ENCODE data around the gene GABRG3.

GABRG3 gene

GRCh38 chr15:27238707-27239423 is 267.9 kb downstream of the GABRG3 start:
- H3K9ac ChIP-seq (ENCODE audit: low read depth, low read length): no peak overlapping the region
- no peaks in the 10 kb centered on the region for H3K9me3 ChIP-seq (ENCODE audit: control insufficient read depth, insufficient read depth, low read length)
- no peaks in the 10 kb centered on the region for H3K4me1 ChIP-seq (ENCODE audit: control insufficient read depth, insufficient read depth, low read length)
- no peaks in the 10 kb centered on the region for H3K27me3 ChIP-seq (ENCODE audit: control insufficient read depth, insufficient read depth, low read length)
- no peak overlapping the region for H3K27ac ChIP-seq (ENCODE audit: low read depth, low read length)
- H3K36me3 ChIP-seq (ENCODE audit: control insufficient read depth, insufficient read depth, low read length): no peaks in the 10 kb centered on the region
- no peak overlapping the region for H3K4me3 ChIP-seq (ENCODE audit: low read depth, low read length)

DNA sequence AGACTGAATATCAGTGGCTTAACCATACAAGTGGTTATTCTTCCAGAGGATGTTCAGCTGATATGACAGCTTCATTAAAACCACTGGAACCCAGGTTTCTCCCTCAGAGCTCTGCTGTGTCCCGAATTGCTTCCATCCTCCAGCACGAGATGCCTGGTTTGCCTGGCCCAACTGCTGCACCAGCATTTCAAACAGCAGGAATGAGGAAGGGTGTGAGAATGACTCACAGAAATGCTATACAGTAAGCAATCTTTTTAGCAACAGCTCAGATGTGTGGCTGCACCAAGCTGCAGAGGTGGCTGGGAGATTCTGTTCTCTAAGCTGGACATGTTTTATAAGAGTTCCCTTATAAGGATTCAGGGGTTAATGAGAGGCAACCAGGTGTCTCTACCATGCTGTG is 271.0 kb downstream of the GABRG3 start:
- Histone ChIP-seq H3K27ac (ENCODE audit: low read depth, low read length) (no peak overlapping the region), H3K9me3 (ENCODE audit: control insufficient read depth, insufficient read depth, low read length) (no peaks in the 10 kb centered on the region), H3K27me3 (ENCODE audit: control insufficient read depth, insufficient read depth, low read length) (no peaks in the 10 kb centered on the region), H3K4me1 (ENCODE audit: control insufficient read depth, insufficient read depth, low read length) (no peaks in the 10 kb centered on the region), H3K9ac (ENCODE audit: low read depth, low read length) (no peak overlapping the region), H3K36me3 (ENCODE audit: control insufficient read depth, insufficient read depth, low read length) (no peaks in the 10 kb centered on the region), H3K4me3 (ENCODE audit: low read depth, low read length) (no peak overlapping the region)

DNA sequence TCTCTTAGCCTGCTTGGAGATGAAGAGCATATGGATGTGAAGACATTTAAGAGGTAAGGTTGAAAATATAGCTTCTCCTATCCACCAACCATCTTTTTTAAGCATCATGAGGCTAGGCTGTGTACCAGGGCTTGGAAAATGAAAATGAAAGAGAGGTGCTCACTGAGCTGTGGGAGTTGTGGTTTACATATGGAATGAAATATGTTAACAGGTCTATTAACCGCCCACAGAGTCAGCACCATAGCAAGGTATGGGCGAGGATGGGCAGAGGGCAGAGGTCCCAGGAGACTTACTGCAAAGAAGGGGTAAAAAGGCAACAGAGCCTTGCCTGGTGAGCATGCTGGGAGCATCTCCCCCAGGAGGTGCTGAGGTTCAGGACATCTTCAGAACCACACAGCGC is 273.1 kb downstream of the GABRG3 start:
- no peaks in the 10 kb centered on the region for H3K4me1 ChIP-seq (ENCODE audit: control insufficient read depth, insufficient read depth, low read length)
- H3K4me3 ChIP-seq (ENCODE audit: low read depth, low read length): no peak overlapping the region
- no peaks in the 10 kb centered on the region for H3K27me3 ChIP-seq (ENCODE audit: control insufficient read depth, insufficient read depth, low read length)
- H3K36me3 ChIP-seq (ENCODE audit: control insufficient read depth, insufficient read depth, low read length): no peaks in the 10 kb centered on the region
- no peak overlapping the region for H3K9ac ChIP-seq (ENCODE audit: low read depth, low read length)
- H3K27ac ChIP-seq (ENCODE audit: low read depth, low read length): no peak overlapping the region
- H3K9me3 ChIP-seq (ENCODE audit: control insufficient read depth, insufficient read depth, low read length): no peaks in the 10 kb centered on the region

DNA sequence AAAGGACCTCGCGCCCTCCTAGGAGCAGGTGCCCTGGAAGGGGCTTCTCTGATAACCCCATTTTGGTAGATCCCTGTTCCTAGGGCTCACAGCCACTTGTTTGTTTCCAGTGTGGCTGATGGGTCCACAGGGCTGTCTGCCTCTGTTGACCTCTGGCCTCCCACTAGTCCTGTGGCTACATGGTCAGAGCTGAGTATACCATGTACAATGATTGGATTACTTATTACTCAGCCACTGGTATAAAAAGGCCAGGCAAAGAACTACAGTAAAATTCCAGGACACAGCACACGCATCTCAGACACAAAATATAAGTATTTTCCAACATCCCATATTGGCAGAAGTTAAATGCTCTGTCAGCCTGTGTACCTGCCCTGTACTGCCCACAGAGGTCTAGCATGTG is 277.3 kb downstream of the GABRG3 start:
- H3K27ac ChIP-seq (ENCODE audit: low read depth, low read length): no peak overlapping the region
- no peaks in the 10 kb centered on the region for H3K4me1 ChIP-seq (ENCODE audit: control insufficient read depth, insufficient read depth, low read length)
- no peak overlapping the region for H3K4me3 ChIP-seq (ENCODE audit: low read depth, low read length)
- H3K9me3 ChIP-seq (ENCODE audit: control insufficient read depth, insufficient read depth, low read length): no peaks in the 10 kb centered on the region
- H3K9ac ChIP-seq (ENCODE audit: low read depth, low read length): no peak overlapping the region
- H3K36me3 ChIP-seq (ENCODE audit: control insufficient read depth, insufficient read depth, low read length): no peaks in the 10 kb centered on the region
- no peaks in the 10 kb centered on the region for H3K27me3 ChIP-seq (ENCODE audit: control insufficient read depth, insufficient read depth, low read length)

- Histone ChIP-seq H3K9ac (ENCODE audit: low read depth, low read length) (no peak overlapping the region), H3K36me3 (ENCODE audit: control insufficient read depth, insufficient read depth, low read length) (no peaks in the 10 kb centered on the region), H3K27ac (ENCODE audit: low read depth, low read length) (no peak overlapping the region), H3K4me1 (ENCODE audit: control insufficient read depth, insufficient read depth, low read length) (no peaks in the 10 kb centered on the region), H3K27me3 (ENCODE audit: control insufficient read depth, insufficient read depth, low read length) (no peaks in the 10 kb centered on the region), H3K9me3 (ENCODE audit: control insufficient read depth, insufficient read depth, low read length) (no peaks in the 10 kb centered on the region), H3K4me3 (ENCODE audit: low read depth, low read length) (no peak overlapping the region)
Measured at GRCh38 chr15:27249046-27249759, 278.2 kb downstream of the GABRG3 start.

DNA sequence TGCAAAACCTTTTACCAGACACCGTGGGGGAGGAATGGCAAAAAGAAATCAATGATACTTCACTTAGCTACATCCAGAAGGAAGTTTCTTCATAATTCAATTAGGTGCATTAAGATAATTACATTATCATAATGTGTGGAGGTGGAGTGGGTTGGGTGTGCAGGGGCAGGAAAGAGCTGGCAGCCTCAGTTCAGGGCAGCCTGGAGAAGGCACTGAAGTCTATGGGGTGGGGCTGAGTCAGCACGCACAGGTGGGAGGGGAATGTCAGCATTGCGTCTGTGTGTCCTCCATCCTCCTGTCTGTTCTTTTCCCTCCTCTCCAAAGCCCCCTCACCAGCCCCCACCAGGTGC is 278.8 kb downstream of the GABRG3 start:
- Histone ChIP-seq H3K36me3 (ENCODE audit: control insufficient read depth, insufficient read depth, low read length) (no peaks in the 10 kb centered on the region), H3K9ac (ENCODE audit: low read depth, low read length) (no peak overlapping the region), H3K27ac (ENCODE audit: low read depth, low read length) (no peak overlapping the region), H3K9me3 (ENCODE audit: control insufficient read depth, insufficient read depth, low read length) (no peaks in the 10 kb centered on the region), H3K4me1 (ENCODE audit: control insufficient read depth, insufficient read depth, low read length) (no peaks in the 10 kb centered on the region), H3K4me3 (ENCODE audit: low read depth, low read length) (no peak overlapping the region), H3K27me3 (ENCODE audit: control insufficient read depth, insufficient read depth, low read length) (no peaks in the 10 kb centered on the region)

GRCh38 chr15:27250223-27250622 is 279.2 kb downstream of the GABRG3 start:
- Histone ChIP-seq H3K9ac (ENCODE audit: low read depth, low read length) (no peak overlapping the region), H3K27me3 (ENCODE audit: control insufficient read depth, insufficient read depth, low read length) (no peaks in the 10 kb centered on the region), H3K36me3 (ENCODE audit: control insufficient read depth, insufficient read depth, low read length) (no peaks in the 10 kb centered on the region), H3K4me1 (ENCODE audit: control insufficient read depth, insufficient read depth, low read length) (no peaks in the 10 kb centered on the region), H3K9me3 (ENCODE audit: control insufficient read depth, insufficient read depth, low read length) (no peaks in the 10 kb centered on the region), H3K4me3 (ENCODE audit: low read depth, low read length) (no peak overlapping the region), H3K27ac (ENCODE audit: low read depth, low read length) (no peak overlapping the region)

GRCh38 chr15:27254055-27254454 is 283.1 kb downstream of the GABRG3 start:
- Histone ChIP-seq H3K9ac (ENCODE audit: low read depth, low read length) (no peak overlapping the region), H3K27ac (ENCODE audit: low read depth, low read length) (no peak overlapping the region), H3K9me3 (ENCODE audit: control insufficient read depth, insufficient read depth, low read length) (no peaks in the 10 kb centered on the region), H3K36me3 (ENCODE audit: control insufficient read depth, insufficient read depth, low read length) (no peaks in the 10 kb centered on the region), H3K27me3 (ENCODE audit: control insufficient read depth, insufficient read depth, low read length) (no peaks in the 10 kb centered on the region), H3K4me3 (ENCODE audit: low read depth, low read length) (no peak overlapping the region), H3K4me1 (ENCODE audit: control insufficient read depth, insufficient read depth, low read length) (peaks cover 19% of the 10 kb centered on the region)

DNA sequence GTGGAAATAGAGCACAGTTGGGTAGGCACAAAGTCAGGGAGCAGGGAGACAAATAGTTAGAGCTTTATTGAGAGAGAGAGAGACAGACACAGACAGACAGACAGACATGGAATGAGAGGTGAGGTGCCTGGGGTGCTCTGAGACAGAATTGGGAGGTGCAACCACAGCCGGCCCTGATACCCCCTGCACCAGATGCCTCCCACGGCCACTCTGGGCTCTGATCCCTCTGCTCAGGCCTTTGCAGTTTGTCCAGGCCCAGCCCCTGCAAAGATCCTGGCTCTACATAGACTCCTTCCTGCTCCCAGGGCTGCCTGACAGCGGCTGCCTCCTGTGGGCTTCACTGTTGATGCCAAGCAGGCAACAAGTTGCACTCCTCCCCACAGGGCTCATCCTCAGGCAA is 283.8 kb downstream of the GABRG3 start:
- Histone ChIP-seq H3K9ac (ENCODE audit: low read depth, low read length) (no peak overlapping the region), H3K9me3 (ENCODE audit: control insufficient read depth, insufficient read depth, low read length) (no peaks in the 10 kb centered on the region), H3K4me3 (ENCODE audit: low read depth, low read length) (no peak overlapping the region), H3K36me3 (ENCODE audit: control insufficient read depth, insufficient read depth, low read length) (no peaks in the 10 kb centered on the region), H3K4me1 (ENCODE audit: control insufficient read depth, insufficient read depth, low read length) (peaks cover 19% of the 10 kb centered on the region), H3K27me3 (ENCODE audit: control insufficient read depth, insufficient read depth, low read length) (no peaks in the 10 kb centered on the region), H3K27ac (ENCODE audit: low read depth, low read length) (no peak overlapping the region)

DNA sequence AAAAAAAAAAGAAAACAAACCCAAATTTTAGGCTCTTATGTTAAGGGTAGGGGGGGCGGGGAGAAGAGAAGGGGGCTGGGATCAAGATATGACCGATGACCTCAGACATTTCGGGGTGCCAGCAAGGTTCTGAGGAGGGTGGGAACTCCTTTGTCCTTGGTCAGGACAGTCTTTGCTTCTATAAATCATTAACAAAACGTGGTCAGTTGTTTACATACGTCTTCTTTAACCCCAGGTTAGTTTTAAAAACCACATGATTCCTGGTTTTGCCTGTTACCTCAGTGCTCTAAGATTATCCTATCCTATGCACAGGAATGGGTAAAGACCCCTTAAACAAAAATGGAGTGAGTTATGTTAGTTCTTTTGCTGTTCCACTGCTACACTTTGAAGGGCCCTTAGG is 285.5 kb downstream of the GABRG3 start:
- H3K9ac ChIP-seq (ENCODE audit: low read depth, low read length): no peak overlapping the region
- H3K36me3 ChIP-seq (ENCODE audit: control insufficient read depth, insufficient read depth, low read length): no peaks in the 10 kb centered on the region
- no peak overlapping the region for H3K27ac ChIP-seq (ENCODE audit: low read depth, low read length)
- no peak overlapping the region for H3K4me3 ChIP-seq (ENCODE audit: low read depth, low read length)
- H3K27me3 ChIP-seq (ENCODE audit: control insufficient read depth, insufficient read depth, low read length): no peaks in the 10 kb centered on the region
- H3K9me3 ChIP-seq (ENCODE audit: control insufficient read depth, insufficient read depth, low read length): no peaks in the 10 kb centered on the region
- H3K4me1 ChIP-seq (ENCODE audit: control insufficient read depth, insufficient read depth, low read length): peaks cover 19% of the 10 kb centered on the region

GRCh38 chr15:27258287-27258686 is 287.3 kb downstream of the GABRG3 start:
- H3K36me3 ChIP-seq (ENCODE audit: control insufficient read depth, insufficient read depth, low read length): no peaks in the 10 kb centered on the region

More at GRCh38 chr15:27258287-27258686, 287.3 kb downstream of the GABRG3 start:
- Histone ChIP-seq H3K4me1 (ENCODE audit: control insufficient read depth, insufficient read depth, low read length) (peaks cover 23% of the 10 kb centered on the region), H3K9me3 (ENCODE audit: control insufficient read depth, insufficient read depth, low read length) (no peaks in the 10 kb centered on the region), H3K27me3 (ENCODE audit: control insufficient read depth, insufficient read depth, low read length) (peaks cover 3% of the 10 kb centered on the region), H3K27ac (ENCODE audit: low read depth, low read length) (peak overlapping the region; percentile 5), H3K4me3 (ENCODE audit: low read depth, low read length) (no peak overlapping the region), H3K9ac (ENCODE audit: low read depth, low read length) (no peak overlapping the region)

Data from HUES48 (cell line).